SK-N-SH (cell line): Measurements from ENCODE around the gene RASGRP4. TPM values are rescaled to one million over a fixed set of nuclear protein-coding genes. Genes with fewer than 3 reads are reported as not detected.

Experiments
- CTCF ChIA-PET: fragments of 300-600, 350-600 bp; formaldehyde crosslinking; extraction: SDS; loops from one replicate; lab custom pipeline; 2021; lab: Yijun Ruan, JAX
- POLR2A ChIA-PET: fragments of 350-600 bp; sonication (Branson Sonifier 250); formaldehyde crosslinking; extraction: SDS; loops from one replicate; lab custom pipeline; 2020; ENCODE audit warnings: antibody characterized with exemption, inconsistent platforms; lab: Yijun Ruan, JAX
- DNase-seq: peaks from one replicate; pipeline ENCODE4 v3.0.0; 2012
- H2AFZ ChIP-seq: fragments of 200-600 bp; sonication (generic); 2 replicates; pipeline ENCODE4 v1.8.1; 2016; ENCODE audit warnings: antibody characterized with exemption, mild to moderate bottlenecking, low read depth
- H3F3A ChIP-seq: fragments of 200-600 bp; sonication (generic); replicated peaks from 2 replicates; pipeline ENCODE3; 2016; ENCODE audit warnings: antibody characterized with exemption, mild to moderate bottlenecking; ENCODE audit not compliant: insufficient read depth
- H3K27ac ChIP-seq, 2 experiments: fragments of 200-500 bp in 1 of 2; fragments of 200-600 bp in 1 of 2; sonication (Bioruptor generic) in 1 of 2; sonication (generic), shearing (Covaris generic) in 1 of 2; 2 replicates each; pipeline versions ENCODE4 v1.5.1 to v1.6.1; 2014 to 2016; ENCODE audit warnings: low read depth in 2 of 2, inconsistent platforms in 1 of 2, low read length in 1 of 2, mild to moderate bottlenecking in 1 of 2, mixed read lengths in 1 of 2
- H3K27me3 ChIP-seq: fragments of 200-600 bp; sonication (generic), shearing (Covaris generic); 2 replicates; pipeline ENCODE4 v1.6.1; 2016; ENCODE audit warnings: mixed run types; ENCODE audit not compliant: insufficient read depth
- H3K36me3 ChIP-seq, 2 experiments: fragments of 200-500 bp in 1 of 2; fragments of 200-600 bp in 1 of 2; sonication (Bioruptor generic) in 1 of 2; sonication (generic) in 1 of 2; replicated peaks in 1 of 2; 2 replicates each; pipeline versions ENCODE3 to v1.5.1; 2014 to 2016; ENCODE audit warnings: low read length in 1 of 2, mild to moderate bottlenecking in 1 of 2; ENCODE audit not compliant: insufficient read depth in 2 of 2, control insufficient read depth in 1 of 2
- H3K4me1 ChIP-seq, 2 experiments: fragments of 200-500 bp in 1 of 2; fragments of 200-600 bp in 1 of 2; sonication (Bioruptor generic) in 1 of 2; sonication (generic), shearing (Covaris generic) in 1 of 2; 2 replicates each; pipeline versions ENCODE4 v1.5.1 to v1.6.1; 2014 to 2016; ENCODE audit warnings: low read depth in 1 of 2, low read length in 1 of 2, mixed run types in 1 of 2; ENCODE audit not compliant: insufficient read depth in 2 of 2, control insufficient read depth in 1 of 2
- H3K4me2 ChIP-seq: fragments of 200-600 bp; sonication (generic), shearing (Covaris generic); 2 replicates; pipeline ENCODE4 v1.6.1; 2017; ENCODE audit warnings: mixed run types
- H3K4me3 ChIP-seq, 2 experiments: fragments of 200-500 bp in 1 of 2; fragments of 200-600 bp in 1 of 2; sonication (Bioruptor generic) in 1 of 2; sonication (generic), shearing (Covaris generic) in 1 of 2; 2 replicates each; pipeline versions ENCODE4 v1.5.1 to v1.8.1; 2014 to 2016; ENCODE audit warnings: low read depth in 2 of 2, inconsistent platforms in 1 of 2, low read length in 1 of 2, mild to moderate bottlenecking in 1 of 2, mixed read lengths in 1 of 2, moderate library complexity in 1 of 2
- H3K79me2 ChIP-seq: fragments of 200-600 bp; sonication (generic); 2 replicates; pipeline ENCODE4 v1.8.1; 2017; ENCODE audit warnings: mild to moderate bottlenecking; ENCODE audit not compliant: insufficient read depth
- H3K9ac ChIP-seq: fragments of 200-600 bp; sonication (generic); 2 replicates; pipeline ENCODE4 v1.6.1; 2017; ENCODE audit warnings: mixed run types
- H3K9me2 ChIP-seq: fragments of 200-600 bp; sonication (generic); 2 replicates; pipeline ENCODE4 v1.6.1; 2017; ENCODE audit warnings: mixed run types
- H3K9me3 ChIP-seq: fragments of 200-600 bp; sonication (generic); 2 replicates; pipeline ENCODE4 v1.6.1; 2017; ENCODE audit warnings: mixed run types, mild to moderate bottlenecking, moderate library complexity
- H4K20me1 ChIP-seq: fragments of 200-600 bp; sonication (generic); 2 replicates; pipeline ENCODE4 v1.6.1; 2017; ENCODE audit warnings: mild to moderate bottlenecking, mixed run types; ENCODE audit not compliant: insufficient read depth
- CTCF ChIP-seq: fragments of 200-600 bp; sonication (generic); IDR thresholded peaks from 2 replicates; pipeline ENCODE4 v1.6.1; 2017; ENCODE audit warnings: antibody characterized with exemption, mild to moderate bottlenecking, moderate library complexity
- EZH2phosphoT487 ChIP-seq: fragments of 200-600 bp; sonication (generic); IDR thresholded peaks from 2 replicates; pipeline ENCODE4 v1.6.1; 2017; ENCODE audit warnings: low read depth, mixed run types, mild to moderate bottlenecking, antibody characterized with exemption, moderate library complexity, borderline replicate concordance
- FOXJ3 ChIP-seq: sonication (generic); formaldehyde crosslinking; IDR thresholded peaks from 2 replicates; pipeline ENCODE4 v1.5.1; 2020; ENCODE audit warnings: mild to moderate bottlenecking, missing genetic modification reagents
- FOXM1 ChIP-seq: IDR thresholded peaks from 2 replicates; pipeline ENCODE4 v1.4.0; 2012; ENCODE audit warnings: low read depth, mild to moderate bottlenecking
- IRF3 ChIP-seq: fragments of 150-350 bp; IDR thresholded peaks from 2 replicates; pipeline ENCODE4 v1.6.1; 2016; ENCODE audit warnings: mild to moderate bottlenecking, low read depth, low read length
- MEF2A ChIP-seq: IDR thresholded peaks from 2 replicates; pipeline ENCODE4 v1.4.0; 2012; ENCODE audit warnings: low read depth, borderline replicate concordance
- NFIC ChIP-seq: IDR thresholded peaks from 2 replicates; pipeline ENCODE4 v1.4.0; 2012; ENCODE audit warnings: borderline replicate concordance
- NRF1 ChIP-seq: IDR thresholded peaks from 2 replicates; pipeline ENCODE4 v1.6.1; 2012; ENCODE audit warnings: low read depth, mild to moderate bottlenecking, low read length
- PBX3 ChIP-seq: IDR thresholded peaks from 2 replicates; pipeline ENCODE4; 2012
- RAD21 ChIP-seq: IDR thresholded peaks from 2 replicates; pipeline ENCODE4 v1.6.1; 2012; ENCODE audit warnings: mild to moderate bottlenecking, low read length
- RCOR1 ChIP-seq: fragments of 150-350 bp; IDR thresholded peaks from 2 replicates; pipeline ENCODE4 v1.6.1; 2017; ENCODE audit warnings: antibody characterized with exemption, low read length
- REST ChIP-seq: IDR thresholded peaks from 2 replicates; pipeline ENCODE4 v1.6.1; 2012; ENCODE audit warnings: mild to moderate bottlenecking, low read depth, low read length, moderate library complexity
- SIN3A ChIP-seq: IDR thresholded peaks from 2 replicates; pipeline ENCODE4 v1.6.1; 2012; ENCODE audit warnings: low read depth, mild to moderate bottlenecking, low read length, moderate library complexity, borderline replicate concordance
- TEAD4 ChIP-seq: IDR thresholded peaks from 2 replicates; pipeline ENCODE4 v1.4.0; 2012; ENCODE audit warnings: mild to moderate bottlenecking, borderline replicate concordance; ENCODE audit not compliant: insufficient read depth
- YY1 ChIP-seq: IDR thresholded peaks from 2 replicates; pipeline ENCODE4 v1.4.0; 2012; ENCODE audit warnings: low read depth, mild to moderate bottlenecking
- whole genome bisulfite sequencing: methylation state at CpG from one replicate; pipeline ENCODE4 v1.1.6; 2017; ENCODE audit warnings: low lambda C conversion rate; 5-methylcytosine and 5-hydroxymethylcytosine counted together
- polyA plus RNA-seq, 3 experiments: library from polyadenylated mRNA; depleted of rRNA; stranded (reverse); fragments of >200 nt; gene quantifications; 2 replicates each; pipeline ENCODE4 v1.2.3, GENCODE V29; 2012

The RASGRP4 gene
- polyA plus RNA-seq, 1 of the 3 experiments (the other 2 are of a cell fraction), result not detected

GRCh38 chr19:38370299-38370698, 55.7 kb downstream of the RASGRP4 start:
- no peak for DNase-seq
- Histone ChIP-seq H3K9me3 (no peaks in the 10 kb centered on the region), H3K79me2 (peaks cover 6% of the 10 kb centered on the region), H3K4me2 (no peak overlapping the region), H3K4me1 (no peaks in the 10 kb centered on the region; a peak in 1 of 4 replicates), H3K27me3 (no peaks in the 10 kb centered on the region), H3K27ac (no peak overlapping the region), H3F3A (no peaks in the 10 kb centered on the region), H4K20me1 (peaks cover under 1% of the 10 kb centered on the region; the same call in 1 of the 2 replicates), H3K9ac (no peak overlapping the region), H3K36me3 (no peaks in the 10 kb centered on the region), H3K9me2 (no peaks in the 10 kb centered on the region), H3K4me3 (no peak overlapping the region), H2AFZ (no peak overlapping the region)
- WGBS, result 42% methylated on average over 12 of the region's 12 CpGs
- ChIA-PET CTCF (interaction anchor here (0.6 kb wide), 1 partner anchor 32 kb away, joined by 3 read pairs; the partner anchor contains the start of gene FAM98C), POLR2A (no interaction called here)
- TF ChIP-seq TEAD4, result no peak
- TF ChIP-seq YY1, result no peak
- no peak for TF ChIP-seq CTCF
- TF ChIP-seq REST, result no peak
- no peak for TF ChIP-seq EZH2phosphoT487
- TF ChIP-seq FOXM1, result no peak
- no peak for TF ChIP-seq IRF3
- TF ChIP-seq FOXJ3 (CRISPR knock-in tag), result no peak
- no peak for TF ChIP-seq NRF1
- TF ChIP-seq PBX3, result no peak
- no peak for TF ChIP-seq RCOR1
- no peak for TF ChIP-seq SIN3A
- no peak for TF ChIP-seq NFIC
- no peak for TF ChIP-seq MEF2A
- no peak for TF ChIP-seq RAD21
